Ammon's horn (tissue), 1 donor: Measurements from ENCODE around the gene FOXP4.

Source experiments
- DNase-seq: peaks from one replicate; pipeline ENCODE4 v3.0.0-alpha.2; 2016; ENCODE audit warnings: low spot score

FOXP4 gene

GRCh38 chr6:41546866-41547798 is 951 bp downstream of the FOXP4 start:
- DNase-seq = no peak

- no peak for DNase-seq
Observed at GRCh38 chr6:41547799-41548097, 1.6 kb downstream of the FOXP4 start.

GRCh38 chr6:41548098-41548840 is 2.1 kb downstream of the FOXP4 start:
- DNase-seq = no peak

- DNase-seq = no peak
Observed at GRCh38 chr6:41548841-41549642, 2.9 kb downstream of the FOXP4 start.

GRCh38 chr6:41549673-41550072 is 3.5 kb downstream of the FOXP4 start:
- no peak for DNase-seq

GRCh38 chr6:41551086-41551700 is 5.0 kb downstream of the FOXP4 start:
- DNase-seq = no peak

GRCh38 chr6:41551857-41552256 is 5.7 kb downstream of the FOXP4 start:
- no peak for DNase-seq

GRCh38 chr6:41552723-41553122 is 6.5 kb downstream of the FOXP4 start:
- no peak for DNase-seq

GRCh38 chr6:41553405-41553999 is 7.3 kb downstream of the FOXP4 start:
- DNase-seq = no peak

GRCh38 chr6:41555326-41556300 is 9.4 kb downstream of the FOXP4 start:
- no peak for DNase-seq

GRCh38 chr6:41557335-41557734 is 11.2 kb downstream of the FOXP4 start:
- DNase-seq = no peak

- no peak for DNase-seq
Observed at GRCh38 chr6:41558033-41558807, 12.0 kb downstream of the FOXP4 start.

GRCh38 chr6:41559655-41560427 is 13.7 kb downstream of the FOXP4 start:
- DNase-seq = no peak

- no peak for DNase-seq
Observed at GRCh38 chr6:41560431-41561192, 14.4 kb downstream of the FOXP4 start.

- DNase-seq = no peak
Observed at GRCh38 chr6:41561416-41561815, 15.2 kb downstream of the FOXP4 start.

GRCh38 chr6:41561931-41562911 is 16.0 kb downstream of the FOXP4 start:
- DNase-seq = no peak
